Loucy (cell line): ENCODE measurements around the gene PCMT1.
"Not testable (repeated sequence)": the region's sequence is repeated elsewhere in the genome, so short reads cannot be mapped to it uniquely, and the experiment has no call there.

ENCODE experiments used
- H2AFZ ChIP-seq: fragments of 200-600 bp; sonication (generic); 2 replicates; pipeline ENCODE4 v1.6.0; 2016; ENCODE audit warnings: antibody characterized with exemption, mild to moderate bottlenecking, low read length, moderate library complexity
- H3F3A ChIP-seq: fragments of 200-600 bp; 2 replicates; pipeline ENCODE4 v1.6.0; 2016; ENCODE audit warnings: antibody characterized with exemption, low read depth, mild to moderate bottlenecking
- H3K27me3 ChIP-seq: fragments of 200-600 bp; sonication (generic); 2 replicates; pipeline ENCODE4 v1.6.1; 2014; ENCODE audit warnings: low read length, mild to moderate bottlenecking; ENCODE audit not compliant: insufficient read depth, poor library complexity, severe bottlenecking
- H3K36me3 ChIP-seq: fragments of 200-600 bp; sonication (generic); 2 replicates; pipeline ENCODE4 v1.6.1; 2016; ENCODE audit warnings: low read length; ENCODE audit not compliant: insufficient read depth
- H3K4me1 ChIP-seq: fragments of 200-600 bp; sonication (generic); 2 replicates; pipeline ENCODE4 v1.5.1; 2014; ENCODE audit warnings: low read length, mild to moderate bottlenecking; ENCODE audit not compliant: insufficient read depth, poor library complexity, severe bottlenecking
- H3K4me2 ChIP-seq: fragments of 200-600 bp; sonication (generic); 2 replicates; pipeline ENCODE4 v1.6.0; 2014; ENCODE audit warnings: antibody characterized with exemption, low read length, low read depth, mild to moderate bottlenecking; ENCODE audit not compliant: poor library complexity, severe bottlenecking
- H3K4me3 ChIP-seq: fragments of 200-600 bp; sonication (generic); 2 replicates; pipeline ENCODE4 v1.5.1; 2014; ENCODE audit warnings: low read length, mild to moderate bottlenecking, mixed read lengths; ENCODE audit not compliant: poor library complexity, severe bottlenecking
- H3K79me2 ChIP-seq: fragments of 200-600 bp; sonication (generic); 2 replicates; pipeline ENCODE4 v1.6.1; 2014; ENCODE audit warnings: low read length; ENCODE audit not compliant: insufficient read depth
- H3K9ac ChIP-seq: fragments of 200-600 bp; sonication (generic); 2 replicates; pipeline ENCODE4 v1.6.0; 2014; ENCODE audit warnings: mild to moderate bottlenecking, low read depth, low read length, moderate library complexity; ENCODE audit not compliant: poor library complexity, severe bottlenecking
- H3K9me2 ChIP-seq: fragments of 200-600 bp; sonication (generic); replicated peaks from 2 replicates; pipeline ENCODE4 v1.6.1; 2016; ENCODE audit warnings: low read depth, low read length, mixed read lengths
- H3K9me3 ChIP-seq: fragments of 200-600 bp; sonication (generic); 2 replicates; pipeline ENCODE4 v1.6.1; 2014; ENCODE audit warnings: mild to moderate bottlenecking, antibody characterized with exemption, low read length, low read depth; ENCODE audit not compliant: insufficient read depth
- H4K20me1 ChIP-seq: fragments of 200-600 bp; sonication (generic); 2 replicates; pipeline ENCODE4 v1.6.0; 2014; ENCODE audit warnings: antibody characterized with exemption, low read length, mild to moderate bottlenecking; ENCODE audit not compliant: insufficient read depth, poor library complexity, severe bottlenecking
- CTCF ChIP-seq: fragments of 200-600 bp; sonication (generic); conservative IDR thresholded peaks from 2 replicates; pipeline ENCODE4 v1.5.1; 2014; ENCODE audit warnings: mild to moderate bottlenecking, antibody characterized with exemption, low read length
- EZH2phosphoT487 ChIP-seq: fragments of 200-600 bp; IDR thresholded peaks from 2 replicates; pipeline ENCODE4 v1.6.1; 2018; ENCODE audit warnings: antibody characterized with exemption, mild to moderate bottlenecking, moderate library complexity, borderline replicate concordance

PCMT1 gene

GRCh38 chr6:149843051-149843633 is 93.6 kb downstream of the PCMT1 start:
- Histone ChIP-seq H2AFZ (no peak overlapping the region), H3K9me2 (no peaks in the 10 kb centered on the region), H3K9me3 (no peaks in the 10 kb centered on the region), H3K27me3 (no peaks in the 10 kb centered on the region), H3K79me2 (no peaks in the 10 kb centered on the region), H3K36me3 (no peaks in the 10 kb centered on the region), H3K9ac (no peak overlapping the region), H3K4me1 (peaks cover 8% of the 10 kb centered on the region), H3K4me3 (no peak overlapping the region), H3F3A (no peaks in the 10 kb centered on the region), H3K4me2 (no peak overlapping the region), H4K20me1 (no peaks in the 10 kb centered on the region)
- TF ChIP-seq EZH2phosphoT487 (no peak), CTCF (no peak)

- H3K9me3 ChIP-seq, H3F3A ChIP-seq, H2AFZ ChIP-seq, H3K27me3 ChIP-seq, H3K4me3 ChIP-seq, H3K79me2 ChIP-seq, H3K4me2 ChIP-seq, H3K9me2 ChIP-seq, H3K36me3 ChIP-seq, H3K4me1 ChIP-seq, H3K9ac ChIP-seq, H4K20me1 ChIP-seq: not testable (repeated sequence)
Observed at GRCh38 chr6:149844036-149844435, 94.5 kb downstream of the PCMT1 start.

GRCh38 chr6:149844480-149844879 is 94.9 kb downstream of the PCMT1 start:
- Histone ChIP-seq H3K9me2 (no peaks in the 10 kb centered on the region), H3K27me3 (no peaks in the 10 kb centered on the region), H3K79me2 (no peaks in the 10 kb centered on the region), H3K4me3 (no peak overlapping the region), H2AFZ (no peak overlapping the region), H3K4me1 (peaks cover 9% of the 10 kb centered on the region), H3F3A (no peaks in the 10 kb centered on the region), H3K9me3 (no peaks in the 10 kb centered on the region), H4K20me1 (no peaks in the 10 kb centered on the region), H3K9ac (no peak overlapping the region), H3K4me2 (no peak overlapping the region), H3K36me3 (no peaks in the 10 kb centered on the region)
- TF ChIP-seq EZH2phosphoT487 (no peak), CTCF (no peak)

- H3F3A ChIP-seq = no peaks in the 10 kb centered on the region
- peaks cover 9% of the 10 kb centered on the region for H3K4me1 ChIP-seq
- no peak overlapping the region for H2AFZ ChIP-seq
- H3K9me2 ChIP-seq = no peaks in the 10 kb centered on the region
- no peaks in the 10 kb centered on the region for H4K20me1 ChIP-seq
- no peaks in the 10 kb centered on the region for H3K9me3 ChIP-seq
- H3K36me3 ChIP-seq = no peaks in the 10 kb centered on the region
- H3K4me3 ChIP-seq = no peak overlapping the region
- TF ChIP-seq CTCF = no peak
- no peak for TF ChIP-seq EZH2phosphoT487
- H3K4me2 ChIP-seq = no peak overlapping the region
- H3K27me3 ChIP-seq = no peaks in the 10 kb centered on the region
- no peak overlapping the region for H3K9ac ChIP-seq
- H3K79me2 ChIP-seq = no peaks in the 10 kb centered on the region
Observed at GRCh38 chr6:149845549-149845948, 96.0 kb downstream of the PCMT1 start.
